ENCODE measurements around the gene MAGEE1. TPM values are rescaled to one million over a fixed set of nuclear protein-coding genes. Genes with fewer than 3 reads are reported as not detected.

The MAGEE1 gene
- total RNA-seq (ENCODE audit: insufficient read depth, low replicate concordance) = 0.24 TPM

GRCh38 chrX:76427560-76428242, at the start of gene MAGEE1:
TSS of gene MAGEE1 (plus strand) at chrX:76427710. CDS start at chrX:76427931, 221 bp downstream.
- DNase-seq (ENCODE audit: low spot score) = peak; percentile 78

DNA sequence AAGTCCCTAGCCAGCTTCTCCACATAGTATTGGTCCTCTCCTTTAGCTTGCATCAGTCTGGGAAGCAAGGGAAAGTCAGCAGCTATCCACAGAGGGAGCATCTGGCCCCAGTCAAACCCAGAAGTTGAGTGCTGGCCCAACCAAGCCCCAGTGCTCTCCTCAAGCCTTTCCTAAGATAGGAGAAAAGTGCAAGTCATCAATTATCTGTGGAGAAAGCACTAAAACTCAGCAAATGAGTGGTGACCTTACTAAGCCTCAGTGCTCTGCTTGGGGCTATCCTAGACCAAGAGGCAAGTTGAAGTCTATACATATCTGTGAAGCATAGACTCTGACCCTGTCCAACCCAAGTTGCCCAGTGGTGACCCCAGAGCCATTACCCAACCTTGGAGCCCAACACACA, 28.5 kb upstream of the MAGEE1 start:
- no peak for DNase-seq (ENCODE audit: low spot score)

DNA sequence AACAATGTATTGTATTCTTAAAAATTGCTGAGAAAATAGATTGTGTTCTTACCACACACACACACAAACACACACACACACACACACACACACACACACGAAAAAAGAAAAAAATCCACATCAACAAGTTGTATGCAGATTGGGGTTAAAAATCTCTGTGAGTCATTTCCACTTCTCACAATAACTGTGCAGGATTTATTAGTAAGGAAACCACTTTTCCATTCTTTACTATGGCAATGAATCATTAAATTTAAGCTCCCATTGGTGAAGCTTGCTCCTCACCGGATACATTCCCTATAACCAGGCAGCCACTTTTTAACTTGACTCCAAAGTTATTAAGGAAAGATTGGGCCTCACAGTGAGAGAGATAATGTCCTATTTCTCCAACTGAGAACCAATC, 19.7 kb upstream of the MAGEE1 start:
- no peak for DNase-seq (ENCODE audit: low spot score)

DNA sequence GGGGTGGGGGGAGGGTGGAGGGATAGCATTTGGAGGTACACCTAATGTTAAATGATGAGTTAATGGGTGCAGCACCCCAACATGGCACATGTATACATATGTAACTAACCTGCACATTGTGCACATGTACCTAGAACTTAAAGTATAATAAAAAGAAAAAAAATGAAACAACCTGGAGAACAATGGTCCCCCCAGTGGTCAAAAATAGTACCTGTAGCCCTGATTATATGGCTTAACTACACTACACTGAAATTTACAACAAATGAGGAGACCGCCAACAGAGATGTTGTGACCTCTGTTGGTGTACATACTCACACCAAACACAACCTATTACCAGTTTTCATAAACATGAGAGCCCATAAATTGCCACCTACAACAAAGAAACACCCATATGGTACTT, 7.3 kb upstream of the MAGEE1 start:
- DNase-seq (ENCODE audit: low spot score) = no peak

GRCh38 chrX:76428243-76429130, 977 bp downstream of the MAGEE1 start:
- no peak for DNase-seq (ENCODE audit: low spot score)

DNA sequence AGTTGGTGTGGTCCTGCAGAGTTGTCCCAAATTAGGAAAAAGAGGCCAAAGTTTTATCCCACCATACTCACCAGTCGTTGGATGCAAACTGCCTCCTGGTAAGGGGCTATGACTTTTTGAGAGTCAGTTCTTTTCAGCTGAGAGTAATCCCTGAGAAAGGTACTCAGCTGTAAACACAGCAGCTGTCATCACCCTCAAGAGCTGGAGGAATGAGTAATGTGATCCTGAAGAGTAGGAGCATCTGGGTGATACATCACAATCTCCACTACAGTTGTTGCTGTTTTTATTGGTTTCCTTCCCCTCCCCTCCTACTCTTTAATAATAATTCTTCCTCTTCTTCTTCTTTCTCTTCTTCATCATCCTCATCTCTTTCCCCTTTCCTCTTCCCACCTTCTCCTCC, 5.7 kb downstream of the MAGEE1 start:
- DNase-seq (ENCODE audit: low spot score) = no peak

- DNase-seq (ENCODE audit: low spot score) = no peak
Measured at GRCh38 chrX:76434103-76434741, 6.7 kb downstream of the MAGEE1 start.

- no peak for DNase-seq (ENCODE audit: low spot score)
Measured at GRCh38 chrX:76439188-76439587, 11.7 kb downstream of the MAGEE1 start.

DNA sequence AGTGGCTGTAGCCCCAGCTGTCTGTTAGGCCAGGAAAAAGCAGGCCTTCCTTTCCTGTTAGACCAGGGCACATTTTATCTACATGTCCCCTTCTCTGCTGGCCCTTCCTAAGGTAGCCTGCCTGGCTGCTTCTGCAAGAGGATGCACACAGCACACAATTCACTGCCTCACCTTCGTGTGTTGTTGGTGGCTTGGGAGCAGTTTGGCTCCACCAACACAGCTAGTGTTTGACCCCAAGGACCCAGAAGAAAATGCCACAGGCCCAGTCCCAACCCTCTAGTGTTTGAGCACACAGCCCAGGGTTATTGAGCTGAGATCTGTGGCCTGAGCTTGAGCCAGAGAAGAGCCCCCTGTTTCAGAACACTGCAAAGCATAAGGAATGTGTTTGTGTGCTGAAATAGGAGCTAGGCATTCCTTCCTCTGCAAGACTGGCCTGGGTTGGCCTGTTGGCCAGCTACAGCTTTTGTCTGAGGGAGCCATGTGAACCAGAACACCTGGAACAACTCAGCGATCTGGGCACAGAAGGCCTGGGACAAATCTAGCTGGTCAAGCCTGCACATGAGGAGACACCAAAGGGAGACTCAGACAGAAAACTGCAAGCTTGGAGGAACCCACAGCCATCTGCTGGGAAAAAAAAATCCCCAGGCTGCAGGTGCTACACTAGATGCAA, 26.4 kb downstream of the MAGEE1 start:
- DNase-seq (ENCODE audit: low spot score) = no peak

- DNase-seq (ENCODE audit: low spot score) = peak; percentile 3
Measured at GRCh38 chrX:76454456-76454927, 27.0 kb downstream of the MAGEE1 start.

DNA sequence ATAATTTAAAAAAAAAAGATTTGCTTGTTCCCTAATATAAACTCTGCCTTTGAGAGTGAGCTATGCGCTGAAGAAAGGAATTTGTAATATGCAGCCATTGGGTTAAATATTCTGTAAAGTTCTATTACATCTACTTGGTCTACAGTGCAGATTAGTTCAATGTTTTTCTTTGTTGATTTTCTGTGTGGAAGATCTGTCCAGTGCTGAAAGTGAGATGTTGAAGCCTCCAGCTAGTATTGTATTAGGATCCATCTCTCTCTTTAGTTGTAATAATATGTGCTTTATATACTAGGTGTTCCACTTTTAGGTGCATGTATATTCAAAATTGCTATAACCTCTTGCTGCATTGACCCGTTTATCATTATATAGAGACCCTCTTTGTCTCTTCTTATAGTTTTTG, 49.8 kb downstream of the MAGEE1 start:
- no peak for DNase-seq (ENCODE audit: low spot score)

Data from umbilical cord (tissue), 2 donors.